ENCODE data around the gene MYOF. TPM values are rescaled to one million over a fixed set of nuclear protein-coding genes. Genes with fewer than 3 reads are reported as not detected.
"Not testable (repeated sequence)": the region's sequence is repeated elsewhere in the genome, so short reads cannot be mapped to it uniquely, and the experiment has no call there.

MYOF gene
- total RNA-seq, 2 donors from 2014 or later: 0.81 to 1.6 TPM

DNA sequence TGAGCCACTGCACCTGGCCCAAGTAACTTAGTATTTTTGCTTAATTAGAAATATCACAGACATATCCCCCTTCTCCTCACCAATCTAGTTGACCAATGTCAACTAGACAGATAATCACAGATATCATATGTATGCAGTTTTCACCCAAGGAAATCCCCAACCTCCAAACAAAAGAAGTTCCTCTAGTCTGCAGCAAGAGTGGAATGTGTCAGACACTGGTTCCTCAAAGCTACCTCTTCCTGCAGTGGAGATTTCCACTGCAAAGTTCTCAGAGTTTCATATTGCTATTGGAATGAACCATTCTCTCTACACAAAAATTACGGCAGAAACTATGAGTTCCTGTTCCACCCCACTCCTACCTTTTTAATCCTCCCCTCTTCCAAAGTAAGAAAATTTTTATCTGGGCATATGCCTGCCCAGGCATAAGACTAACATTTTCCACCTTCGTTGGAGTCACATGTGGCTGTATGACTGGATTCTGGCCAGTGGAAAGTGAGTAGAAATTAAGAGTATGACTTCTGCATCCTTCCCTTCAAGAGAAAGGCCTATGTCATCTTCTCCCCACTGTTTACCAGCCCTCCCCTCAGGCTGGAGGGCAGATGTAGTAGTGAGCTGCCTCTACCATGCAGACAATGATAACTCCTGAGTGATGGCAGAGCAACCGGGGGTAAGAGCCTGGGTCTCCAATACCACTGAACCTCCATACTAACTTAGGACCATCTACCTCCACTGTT is 103.0 kb downstream of the MYOF start:
- ATAC-seq (peak; percentile 18), DNase-seq (no peak)
- Mint-ChIP-seq H3K27ac (peak overlapping the region; percentile 32), H3K36me3 (ENCODE audit: low read depth) (no peaks in the 10 kb centered on the region), H3K4me3 (no peak overlapping the region), H3K27me3 (peaks cover 9% of the 10 kb centered on the region), H3K4me1 (peaks cover 11% of the 10 kb centered on the region)
- H3K9me3 ChIP-seq (ENCODE audit: control insufficient read depth, low read length, poor library complexity, severe bottlenecking): no peaks in the 10 kb centered on the region

DNA sequence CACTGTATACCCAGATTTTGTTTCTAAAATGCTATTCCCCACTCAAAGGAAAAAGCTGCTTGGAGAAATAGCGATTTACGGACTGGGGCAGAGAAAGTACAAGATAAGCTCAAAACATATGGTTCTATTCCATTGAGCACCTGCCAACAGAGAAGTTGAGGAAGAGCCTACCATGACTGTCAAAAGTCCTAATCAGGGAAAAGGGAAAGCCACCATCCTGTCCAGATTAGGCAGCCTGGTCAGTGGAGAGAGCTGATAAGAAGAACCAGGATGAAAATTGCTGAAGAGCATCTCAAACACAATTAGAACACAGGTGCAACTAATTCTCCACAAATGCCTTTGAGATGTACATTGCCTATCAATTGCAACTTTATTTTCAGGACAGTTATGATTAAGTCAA is 104.1 kb downstream of the MYOF start:
- Mint-ChIP-seq H3K27ac (no peak overlapping the region), H3K27me3 (peaks cover 15% of the 10 kb centered on the region), H3K4me1 (peaks cover 8% of the 10 kb centered on the region), H3K4me3 (no peak overlapping the region), H3K36me3 (ENCODE audit: low read depth) (no peaks in the 10 kb centered on the region)
- ATAC-seq: no peak
- no peak for DNase-seq
- H3K9me3 ChIP-seq (ENCODE audit: control insufficient read depth, low read length, poor library complexity, severe bottlenecking): no peaks in the 10 kb centered on the region

DNA sequence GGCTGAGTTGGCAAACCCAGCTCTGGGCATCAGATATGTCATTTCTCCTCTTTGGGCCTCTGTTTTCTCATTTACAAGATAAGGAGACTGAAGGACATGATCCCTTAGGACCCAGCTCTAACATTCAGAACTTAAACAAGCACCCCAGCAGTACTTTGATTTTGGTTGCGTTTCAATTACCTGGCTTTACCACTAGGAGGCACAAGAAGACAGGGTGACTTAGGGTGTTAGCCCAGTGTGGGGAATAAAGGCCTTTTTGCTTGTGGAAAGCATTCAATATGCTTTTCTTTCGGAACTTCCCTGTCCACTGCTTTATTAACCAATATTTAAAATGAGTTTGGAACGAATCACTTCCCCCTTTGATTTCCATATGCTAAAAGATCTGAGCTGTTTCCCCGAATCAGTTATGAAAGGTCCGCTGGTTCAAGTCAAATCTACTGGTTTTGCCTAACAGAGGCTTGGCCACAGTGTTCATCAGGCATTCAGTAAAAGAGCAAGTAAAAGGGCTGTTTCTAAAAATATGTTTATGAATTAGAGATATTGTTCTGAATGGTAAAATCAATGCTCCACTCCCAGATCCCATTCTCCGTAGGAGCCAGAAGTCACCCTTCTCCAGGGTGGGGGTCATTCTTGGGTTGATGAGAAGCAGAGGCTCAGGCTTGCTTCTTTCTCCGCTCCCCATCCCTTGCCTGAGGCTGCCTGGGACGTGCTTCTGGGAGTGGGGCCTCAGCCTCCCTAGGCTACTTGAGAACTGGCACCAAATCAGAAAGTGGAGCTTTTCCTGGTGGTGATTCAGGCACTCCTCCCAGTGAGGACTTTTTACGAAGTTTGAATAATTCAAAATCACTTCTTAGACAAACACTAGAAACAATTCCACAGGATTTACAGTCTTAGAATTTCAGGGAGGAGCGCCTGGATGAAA is 105.5 kb downstream of the MYOF start:
- Mint-ChIP-seq H3K27ac (no peak overlapping the region), H3K4me3 (no peak overlapping the region), H3K27me3 (peaks cover 15% of the 10 kb centered on the region), H3K4me1 (peaks cover 8% of the 10 kb centered on the region), H3K36me3 (ENCODE audit: low read depth) (no peaks in the 10 kb centered on the region)
- H3K9me3 ChIP-seq (ENCODE audit: control insufficient read depth, low read length, poor library complexity, severe bottlenecking): no peaks in the 10 kb centered on the region
- peak in 1 of 3 donors; percentile 37 for DNase-seq
- ATAC-seq: peak; percentile 87

DNA sequence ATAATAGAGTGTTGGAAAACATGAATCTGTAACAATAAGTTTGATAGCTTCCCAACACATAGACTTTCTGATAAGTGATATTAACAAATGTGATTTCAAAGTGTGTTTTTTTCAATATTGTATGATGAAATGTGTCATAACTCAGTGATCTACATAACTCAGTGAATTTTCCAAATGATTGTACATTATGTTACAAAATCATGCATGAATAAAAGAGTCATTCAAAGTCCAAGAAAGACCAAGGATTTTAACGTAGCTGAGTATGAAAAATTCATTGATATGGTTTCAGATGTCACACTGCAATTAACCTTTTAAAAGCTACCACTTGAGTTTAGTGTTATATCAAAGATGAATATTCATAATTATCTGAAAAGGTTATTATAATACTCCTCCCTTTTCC is 111.2 kb downstream of the MYOF start:
- no peak for ATAC-seq
- H3K4me1 Mint-ChIP-seq: no peaks in the 10 kb centered on the region
- peaks cover 21% of the 10 kb centered on the region for H3K27me3 Mint-ChIP-seq
- no peak overlapping the region for H3K4me3 Mint-ChIP-seq
- no peak for DNase-seq
- no peaks in the 10 kb centered on the region for H3K9me3 ChIP-seq (ENCODE audit: control insufficient read depth, low read length, poor library complexity, severe bottlenecking)
- H3K27ac Mint-ChIP-seq: no peak overlapping the region
- no peaks in the 10 kb centered on the region for H3K36me3 Mint-ChIP-seq (ENCODE audit: low read depth)

DNA sequence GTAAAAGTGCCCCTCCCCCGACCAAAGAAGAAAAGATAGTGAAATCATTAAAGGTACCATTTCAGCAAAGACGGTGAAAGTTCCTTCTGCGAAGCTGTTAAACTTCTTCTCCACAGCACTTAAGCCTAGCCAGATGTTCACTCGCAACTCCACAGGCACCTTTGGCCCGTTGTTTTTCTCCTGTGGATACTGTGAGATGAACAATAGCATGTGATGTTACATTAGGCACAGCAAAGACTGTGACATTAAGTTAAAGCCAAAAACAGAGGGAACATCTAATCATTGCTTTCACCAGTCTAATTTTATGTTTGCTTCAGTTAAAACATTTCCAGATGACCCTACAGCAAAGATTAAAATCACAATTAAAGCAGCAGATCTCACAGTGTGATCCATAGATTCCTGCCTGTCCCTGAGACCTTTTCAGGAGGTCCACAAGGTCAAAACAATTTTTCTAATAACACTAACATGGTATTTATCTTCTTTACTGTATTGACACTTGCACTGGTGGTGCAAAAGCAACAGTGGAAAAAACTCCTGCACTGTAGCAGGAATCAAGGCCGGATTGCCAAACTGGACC is 112.5 kb downstream of the MYOF start:
- H3K4me1 Mint-ChIP-seq: peaks cover 3% of the 10 kb centered on the region
- ATAC-seq (no peak), DNase-seq (no peak)
- H3K27ac Mint-ChIP-seq: peak overlapping the region; percentile 21
- H3K9me3 ChIP-seq (ENCODE audit: control insufficient read depth, low read length, poor library complexity, severe bottlenecking): no peaks in the 10 kb centered on the region
- H3K36me3 Mint-ChIP-seq (ENCODE audit: low read depth): no peaks in the 10 kb centered on the region
- peaks cover 17% of the 10 kb centered on the region for H3K27me3 Mint-ChIP-seq
- H3K4me3 Mint-ChIP-seq: no peak overlapping the region

DNA sequence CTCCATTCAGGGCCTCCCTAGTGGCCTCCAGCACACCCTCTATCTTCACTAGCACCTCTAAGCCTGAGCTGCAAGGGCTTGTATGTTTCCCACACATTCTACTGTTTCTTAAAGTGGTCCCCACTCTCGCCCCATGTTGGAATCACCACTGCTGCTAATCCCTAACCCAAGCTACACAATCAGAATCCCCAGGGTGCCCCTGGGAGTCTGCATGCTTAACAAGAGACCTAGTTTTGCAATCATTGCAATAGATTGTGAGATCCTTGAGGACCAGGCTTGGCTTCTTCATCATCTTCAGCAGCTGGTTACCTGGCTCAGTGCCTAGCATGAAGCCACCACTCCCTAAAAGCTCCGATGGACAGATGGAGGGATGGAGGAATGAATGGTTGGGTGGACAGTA is 113.9 kb downstream of the MYOF start:
- Mint-ChIP-seq H3K36me3 (ENCODE audit: low read depth) (no peaks in the 10 kb centered on the region), H3K27me3 (peaks cover 6% of the 10 kb centered on the region), H3K27ac (no peak overlapping the region), H3K4me1 (peaks cover 3% of the 10 kb centered on the region), H3K4me3 (no peak overlapping the region)
- no peaks in the 10 kb centered on the region for H3K9me3 ChIP-seq (ENCODE audit: control insufficient read depth, low read length, poor library complexity, severe bottlenecking)
- no peak for DNase-seq
- ATAC-seq: no peak

DNA sequence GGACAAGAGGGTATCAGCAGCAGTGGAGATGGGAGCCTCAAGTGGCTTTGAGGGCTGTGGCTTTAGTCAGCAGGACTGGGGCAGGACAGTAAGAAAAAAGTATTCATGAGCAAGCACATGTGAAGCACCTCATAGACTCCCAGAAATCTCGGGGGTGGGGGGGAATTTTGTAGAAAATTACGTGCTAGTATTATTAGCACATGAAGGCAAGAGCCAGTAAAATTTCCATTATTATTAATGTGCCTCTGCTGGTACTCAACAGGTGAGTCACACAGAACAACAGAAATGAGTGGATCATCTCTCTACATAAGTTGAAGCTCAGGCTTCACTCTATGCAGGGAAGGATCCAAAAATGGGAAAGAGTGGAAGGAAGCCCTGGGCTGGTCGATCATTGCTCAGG is 114.5 kb downstream of the MYOF start:
- Mint-ChIP-seq H3K36me3 (ENCODE audit: low read depth) (no peaks in the 10 kb centered on the region), H3K27ac (no peak overlapping the region), H3K4me3 (no peak overlapping the region), H3K4me1 (peaks cover 3% of the 10 kb centered on the region), H3K27me3 (peaks cover 6% of the 10 kb centered on the region)
- DNase-seq (no peak), ATAC-seq (no peak)
- no peaks in the 10 kb centered on the region for H3K9me3 ChIP-seq (ENCODE audit: control insufficient read depth, low read length, poor library complexity, severe bottlenecking)

DNA sequence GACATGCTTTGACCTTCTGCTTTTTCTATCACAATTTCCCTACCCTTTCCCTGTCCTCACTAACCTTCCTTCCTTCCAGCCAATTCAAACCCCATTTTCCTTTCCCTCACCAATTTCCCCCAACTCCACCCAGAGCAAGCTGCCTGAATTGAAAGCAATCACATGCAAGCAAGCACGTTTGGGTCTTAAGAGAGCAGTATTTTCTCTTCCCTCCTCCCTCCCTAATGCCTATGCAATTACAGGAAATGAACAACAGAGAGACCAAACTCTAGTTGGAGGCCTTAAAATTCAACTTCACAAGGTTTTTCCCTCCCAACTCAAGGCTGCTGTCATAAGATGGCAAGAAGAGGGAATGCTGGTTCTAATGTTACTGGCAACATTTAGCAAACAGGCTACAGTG is 117.2 kb downstream of the MYOF start:
- Mint-ChIP-seq H3K27me3 (peaks cover 14% of the 10 kb centered on the region), H3K4me1 (peaks cover 3% of the 10 kb centered on the region), H3K36me3 (ENCODE audit: low read depth) (no peaks in the 10 kb centered on the region), H3K4me3 (no peak overlapping the region), H3K27ac (no peak overlapping the region)
- no peaks in the 10 kb centered on the region for H3K9me3 ChIP-seq (ENCODE audit: control insufficient read depth, low read length, poor library complexity, severe bottlenecking)
- DNase-seq (no peak), ATAC-seq (no peak)

DNA sequence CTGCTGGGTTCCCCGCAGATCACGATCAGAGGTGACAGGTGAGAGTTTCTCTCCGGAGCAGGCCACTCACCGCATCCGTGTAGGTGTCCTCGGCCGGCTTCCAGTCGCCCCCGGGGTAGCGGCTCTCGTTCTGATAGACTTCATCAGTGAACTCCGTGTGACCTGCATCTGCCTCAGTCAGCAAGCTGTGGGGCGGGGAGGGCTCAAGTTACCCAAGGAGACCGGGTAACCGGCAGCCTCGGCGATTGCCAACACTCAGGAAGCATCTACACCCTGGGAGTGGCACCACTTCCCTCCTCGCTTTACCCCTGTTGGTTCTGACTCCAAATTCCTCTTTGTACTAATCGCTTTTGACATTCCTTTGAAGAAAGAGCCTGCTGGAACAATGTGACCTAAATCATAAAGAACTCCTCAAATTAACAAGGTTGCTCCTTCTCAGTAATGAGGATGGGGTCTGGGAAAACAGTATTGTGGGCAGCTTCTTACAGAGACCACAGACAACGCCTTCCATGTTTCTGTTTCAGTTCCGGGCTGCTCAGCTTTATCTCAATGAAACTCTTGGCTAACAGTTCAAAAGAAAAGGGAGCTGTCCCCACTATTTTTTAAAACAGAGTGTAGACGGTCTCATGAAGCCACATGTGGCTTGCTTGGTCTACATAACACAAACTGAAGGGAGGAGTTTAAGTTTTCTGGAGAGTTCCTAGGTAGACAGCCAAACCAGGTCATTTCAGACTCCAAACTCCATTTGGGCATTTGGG is 118.1 kb downstream of the MYOF start:
- Mint-ChIP-seq H3K4me3 (no peak overlapping the region), H3K27ac (no peak overlapping the region)
- no peak for DNase-seq

DNA sequence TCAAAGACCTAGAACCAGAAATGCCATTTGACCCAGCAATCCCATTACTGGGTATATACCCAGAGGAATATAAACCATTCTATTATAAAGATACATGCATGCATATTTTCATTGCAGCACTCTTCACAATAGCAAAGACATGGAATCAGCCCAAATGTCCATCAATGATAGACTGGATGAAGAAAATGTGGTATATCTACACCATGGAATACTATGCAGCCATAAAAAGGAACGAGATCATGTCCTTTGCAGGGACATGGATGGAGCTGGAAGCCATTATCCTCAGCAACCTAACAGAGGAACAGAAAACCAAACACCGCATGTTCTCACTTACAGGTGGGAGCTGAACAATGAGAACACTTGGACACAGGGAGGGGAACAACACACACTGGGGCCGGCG is 123.7 kb downstream of the MYOF start:
- not testable (repeated sequence) for H3K4me1 Mint-ChIP-seq; DNase-seq; H3K27ac Mint-ChIP-seq; ATAC-seq; H3K4me3 Mint-ChIP-seq; H3K36me3 Mint-ChIP-seq (ENCODE audit: low read depth); H3K9me3 ChIP-seq (ENCODE audit: control insufficient read depth, low read length, poor library complexity, severe bottlenecking)
- peaks cover 40% of the 10 kb centered on the region for H3K27me3 Mint-ChIP-seq

More for the DNA sequence above, 118.1 kb downstream of the MYOF start:
- H3K4me1 Mint-ChIP-seq: peaks cover 3% of the 10 kb centered on the region
- H3K36me3 Mint-ChIP-seq (ENCODE audit: low read depth): no peaks in the 10 kb centered on the region
- ATAC-seq: no peak
- H3K27me3 Mint-ChIP-seq: peaks cover 14% of the 10 kb centered on the region
- H3K9me3 ChIP-seq (ENCODE audit: control insufficient read depth, low read length, poor library complexity, severe bottlenecking): no peaks in the 10 kb centered on the region

DNA sequence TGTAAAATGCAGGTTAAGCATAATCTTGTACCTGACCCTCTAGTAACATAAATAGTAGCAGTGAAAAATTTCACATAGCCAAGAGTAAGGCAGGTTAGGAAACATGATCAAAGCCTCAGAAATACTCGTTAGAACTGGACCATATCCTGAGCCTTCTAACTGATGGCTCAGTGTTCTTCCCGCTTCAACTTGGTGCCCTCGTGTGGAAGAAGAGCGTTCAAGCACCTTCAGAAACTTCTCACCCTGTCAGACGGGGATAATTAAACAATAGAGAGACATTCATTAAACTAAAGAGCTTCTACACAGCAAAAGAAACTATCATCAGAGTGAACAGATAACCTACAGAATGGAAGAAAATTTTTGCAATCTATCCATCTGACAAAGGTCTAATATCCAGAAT is 124.5 kb downstream of the MYOF start:
- H3K4me3 Mint-ChIP-seq: no peak overlapping the region
- peaks cover 6% of the 10 kb centered on the region for H3K4me1 Mint-ChIP-seq
- peaks cover 2% of the 10 kb centered on the region for H3K36me3 Mint-ChIP-seq (ENCODE audit: low read depth)
- no peak overlapping the region for H3K27ac Mint-ChIP-seq
- ATAC-seq (peak; percentile 60), DNase-seq (no peak)
- peaks cover 40% of the 10 kb centered on the region for H3K27me3 Mint-ChIP-seq
- no peaks in the 10 kb centered on the region for H3K9me3 ChIP-seq (ENCODE audit: control insufficient read depth, low read length, poor library complexity, severe bottlenecking)

DNA sequence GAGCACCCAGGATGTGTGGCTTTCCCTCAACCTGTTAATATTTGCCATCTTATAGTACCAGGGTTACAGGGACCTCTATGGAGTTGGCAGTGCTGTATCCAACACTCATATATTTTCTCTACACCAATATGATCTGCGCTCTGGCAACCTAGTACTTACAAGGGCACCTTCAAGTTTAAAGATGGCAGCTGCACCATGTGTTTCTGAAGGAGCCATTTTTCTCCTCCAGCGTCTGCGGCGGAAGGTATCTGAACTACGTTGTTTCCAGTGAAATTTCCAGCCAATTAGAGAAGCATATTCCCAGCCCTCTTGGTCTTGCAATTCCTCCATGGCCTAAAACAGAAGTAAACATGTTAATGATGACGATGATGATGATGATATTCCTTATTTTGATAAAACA is 125.6 kb downstream of the MYOF start:
- no peak for DNase-seq
- H3K9me3 ChIP-seq (ENCODE audit: control insufficient read depth, low read length, poor library complexity, severe bottlenecking): no peaks in the 10 kb centered on the region
- H3K27ac Mint-ChIP-seq: no peak overlapping the region
- H3K4me3 Mint-ChIP-seq: no peak overlapping the region
- peaks cover 2% of the 10 kb centered on the region for H3K36me3 Mint-ChIP-seq (ENCODE audit: low read depth)
- H3K27me3 Mint-ChIP-seq: peaks cover 40% of the 10 kb centered on the region
- peaks cover 6% of the 10 kb centered on the region for H3K4me1 Mint-ChIP-seq
- no peak for ATAC-seq
